ENCODE measurements around the gene SLC8A1. TPM values are rescaled to one million over a fixed set of nuclear protein-coding genes. Genes with fewer than 3 reads are reported as not detected.

Gene SLC8A1
- total RNA-seq, 1 donor from 2014 or later = 2.9 TPM

DNA sequence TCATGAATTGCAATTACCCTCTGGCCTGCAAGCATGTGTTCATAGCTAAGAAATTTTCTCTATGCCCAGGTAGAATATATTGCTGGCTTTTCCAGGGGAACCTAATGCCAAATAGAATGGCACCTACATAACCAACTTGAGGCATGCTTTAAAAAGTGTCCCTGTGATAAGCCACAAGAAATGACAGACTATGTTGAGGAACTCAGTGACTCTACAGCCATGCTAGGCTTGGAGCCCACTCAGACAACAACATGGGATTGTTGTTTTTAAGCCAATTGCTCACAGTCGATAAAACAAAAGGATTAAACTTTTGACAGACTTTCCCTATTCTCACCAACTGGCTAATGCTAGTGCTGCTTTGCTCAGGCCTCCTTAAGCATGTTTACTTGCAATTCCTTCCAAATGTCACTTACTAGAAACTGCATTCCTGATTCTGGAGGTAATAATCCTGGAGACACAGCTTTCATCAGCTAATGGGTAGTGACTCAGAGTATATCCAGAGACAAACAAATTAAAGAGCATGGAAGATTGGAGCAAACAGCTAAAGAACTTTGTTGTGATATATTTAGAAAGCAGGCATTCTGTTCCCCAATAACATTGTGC is 249.0 kb downstream of the SLC8A1 start:
- peaks cover 4% of the 10 kb centered on the region for H3K9me3 Mint-ChIP-seq
- no peak overlapping the region for H3K4me3 Mint-ChIP-seq
- no peak overlapping the region for H3K27ac Mint-ChIP-seq
- intact Hi-C loops (cut with micrococcal nuclease) = no loop called here
- no peaks in the 10 kb centered on the region for H3K27me3 Mint-ChIP-seq (ENCODE audit: insufficient read depth)
- no peaks in the 10 kb centered on the region for H3K4me1 Mint-ChIP-seq (ENCODE audit: low read depth)
- H3K36me3 Mint-ChIP-seq (ENCODE audit: low read depth) = no peaks in the 10 kb centered on the region
- no peak for DNase-seq (ENCODE audit: low spot score)

DNA sequence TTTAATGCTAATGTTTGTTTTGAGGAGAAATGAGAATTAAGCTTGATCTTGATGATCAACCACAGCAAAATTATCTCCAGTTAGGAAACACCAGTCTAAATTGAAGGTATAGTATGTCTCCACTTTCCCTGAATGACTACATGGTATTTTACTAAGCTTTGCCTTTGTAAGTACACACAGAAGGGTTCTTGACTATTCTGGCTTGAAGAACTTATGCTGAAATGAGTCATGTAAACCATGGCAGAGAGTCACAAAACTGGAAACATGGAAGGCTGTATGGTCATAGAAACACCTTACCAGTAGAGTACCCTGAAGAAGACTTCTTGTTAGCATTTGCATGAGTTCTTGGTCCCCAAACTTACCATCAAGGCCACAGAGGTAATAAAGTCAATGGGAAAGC is 250.5 kb downstream of the SLC8A1 start:
- Mint-ChIP-seq H3K27me3 (ENCODE audit: insufficient read depth) (no peaks in the 10 kb centered on the region), H3K36me3 (ENCODE audit: low read depth) (no peaks in the 10 kb centered on the region), H3K4me1 (ENCODE audit: low read depth) (no peaks in the 10 kb centered on the region), H3K27ac (no peak overlapping the region), H3K4me3 (no peak overlapping the region), H3K9me3 (peaks cover 4% of the 10 kb centered on the region)
- DNase-seq (ENCODE audit: low spot score) = no peak
- intact Hi-C loops (cut with micrococcal nuclease) = no loop called here

DNA sequence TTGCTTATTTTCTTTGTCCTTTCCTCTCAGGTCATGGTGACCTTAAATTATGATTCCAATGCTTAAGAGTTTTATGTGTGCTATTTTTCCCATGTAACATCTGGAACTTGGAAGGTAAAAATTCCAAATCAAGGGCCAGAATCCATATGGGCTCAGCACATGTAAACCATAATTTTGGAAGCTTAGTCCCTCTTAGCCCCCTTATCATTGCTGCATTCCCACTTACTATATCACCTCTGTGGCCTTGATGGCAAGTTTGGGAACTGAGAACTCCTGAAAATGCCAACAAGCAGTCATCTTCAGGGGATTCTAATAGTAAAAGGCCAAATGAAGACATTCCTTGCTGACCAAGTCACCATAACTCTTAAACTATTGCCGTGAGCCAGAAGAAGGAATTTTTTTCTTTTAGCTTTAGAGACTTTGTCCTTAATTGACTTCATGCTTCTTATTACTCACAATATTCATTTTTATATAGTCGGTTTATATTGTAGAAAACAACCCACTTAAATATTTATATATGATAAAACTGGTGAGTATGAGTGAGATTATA is 251.4 kb downstream of the SLC8A1 start:
- peaks cover 2% of the 10 kb centered on the region for H3K9me3 Mint-ChIP-seq
- no peaks in the 10 kb centered on the region for H3K27me3 Mint-ChIP-seq (ENCODE audit: insufficient read depth)
- no peaks in the 10 kb centered on the region for H3K4me1 Mint-ChIP-seq (ENCODE audit: low read depth)
- intact Hi-C loops (cut with micrococcal nuclease) = no loop called here
- no peak for DNase-seq (ENCODE audit: low spot score)
- H3K36me3 Mint-ChIP-seq (ENCODE audit: low read depth) = no peaks in the 10 kb centered on the region
- no peak overlapping the region for H3K27ac Mint-ChIP-seq
- H3K4me3 Mint-ChIP-seq = no peak overlapping the region

DNA sequence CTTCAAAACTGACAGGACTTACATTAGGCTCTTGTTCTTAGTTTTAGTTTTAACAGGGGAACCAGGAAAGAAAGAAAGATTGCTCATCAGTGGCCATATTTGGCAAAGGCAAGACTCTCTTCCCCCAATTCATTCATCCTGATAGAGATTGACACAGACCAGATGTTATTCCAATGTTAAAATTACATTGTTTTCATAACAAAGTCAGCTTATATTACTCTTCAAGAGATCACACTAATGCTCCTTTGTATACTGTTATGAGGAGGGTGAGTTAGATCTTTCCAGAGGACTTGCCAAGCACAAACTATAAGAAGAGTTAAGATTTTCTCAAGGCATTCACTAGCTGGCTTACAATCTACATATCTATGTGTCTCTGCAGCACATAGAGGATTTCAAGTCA is 252.1 kb downstream of the SLC8A1 start:
- no peak for DNase-seq (ENCODE audit: low spot score)
- H3K4me3 Mint-ChIP-seq = no peak overlapping the region

DNA sequence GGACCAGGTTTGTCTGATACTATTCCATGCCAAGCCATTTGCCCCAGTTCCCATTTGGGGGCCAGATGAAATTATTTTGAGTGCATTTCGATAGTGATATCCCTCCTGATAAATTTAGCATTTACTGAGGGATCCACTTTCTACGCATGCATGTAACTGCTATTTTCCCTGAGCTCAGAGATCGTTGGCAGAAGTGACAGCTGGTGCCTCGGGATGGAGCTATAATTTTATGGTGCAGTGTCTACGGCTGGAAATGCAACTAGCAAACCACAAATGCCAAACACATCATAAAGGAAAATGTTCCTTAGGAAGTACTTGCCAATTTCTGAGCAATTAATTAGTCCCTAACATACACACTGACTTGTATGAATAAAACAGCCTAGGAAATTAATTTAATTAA is 254.8 kb downstream of the SLC8A1 start:
- Mint-ChIP-seq H3K27me3 (ENCODE audit: insufficient read depth) (no peaks in the 10 kb centered on the region), H3K36me3 (ENCODE audit: low read depth) (no peaks in the 10 kb centered on the region), H3K4me1 (ENCODE audit: low read depth) (no peaks in the 10 kb centered on the region), H3K9me3 (no peaks in the 10 kb centered on the region), H3K27ac (no peak overlapping the region), H3K4me3 (no peak overlapping the region)
- intact Hi-C loops (cut with micrococcal nuclease) = no loop called here
- DNase-seq (ENCODE audit: low spot score) = no peak

More for the DNA sequence above, 252.1 kb downstream of the SLC8A1 start:
- Mint-ChIP-seq H3K27me3 (ENCODE audit: insufficient read depth) (no peaks in the 10 kb centered on the region), H3K36me3 (ENCODE audit: low read depth) (no peaks in the 10 kb centered on the region), H3K4me1 (ENCODE audit: low read depth) (no peaks in the 10 kb centered on the region), H3K27ac (no peak overlapping the region), H3K9me3 (no peaks in the 10 kb centered on the region)
- intact Hi-C loops (cut with micrococcal nuclease) = no loop called here

DNA sequence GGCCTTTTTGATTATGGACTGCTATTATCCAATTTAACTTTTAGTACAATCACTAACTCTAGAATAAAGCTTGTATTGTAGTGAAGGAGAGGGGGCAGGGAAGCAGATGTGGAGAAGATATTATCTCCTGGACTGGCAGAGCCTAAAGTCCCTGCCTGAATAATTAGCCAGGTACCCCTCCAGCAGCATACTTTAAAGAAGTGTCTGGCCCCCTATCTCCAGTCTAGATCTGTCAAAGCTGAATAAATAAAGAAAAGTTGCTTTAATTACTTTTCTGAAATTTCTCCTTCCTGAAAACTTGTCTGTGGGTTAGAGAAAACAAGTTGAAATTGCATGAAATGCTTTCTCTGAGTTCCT is 258.2 kb downstream of the SLC8A1 start:
- no peaks in the 10 kb centered on the region for H3K27me3 Mint-ChIP-seq (ENCODE audit: insufficient read depth)
- DNase-seq (ENCODE audit: low spot score) = no peak
- intact Hi-C loops (cut with micrococcal nuclease) = no loop called here
- H3K9me3 Mint-ChIP-seq = no peaks in the 10 kb centered on the region
- no peaks in the 10 kb centered on the region for H3K4me1 Mint-ChIP-seq (ENCODE audit: low read depth)
- no peaks in the 10 kb centered on the region for H3K36me3 Mint-ChIP-seq (ENCODE audit: low read depth)
- H3K27ac Mint-ChIP-seq = no peak overlapping the region
- no peak overlapping the region for H3K4me3 Mint-ChIP-seq

DNA sequence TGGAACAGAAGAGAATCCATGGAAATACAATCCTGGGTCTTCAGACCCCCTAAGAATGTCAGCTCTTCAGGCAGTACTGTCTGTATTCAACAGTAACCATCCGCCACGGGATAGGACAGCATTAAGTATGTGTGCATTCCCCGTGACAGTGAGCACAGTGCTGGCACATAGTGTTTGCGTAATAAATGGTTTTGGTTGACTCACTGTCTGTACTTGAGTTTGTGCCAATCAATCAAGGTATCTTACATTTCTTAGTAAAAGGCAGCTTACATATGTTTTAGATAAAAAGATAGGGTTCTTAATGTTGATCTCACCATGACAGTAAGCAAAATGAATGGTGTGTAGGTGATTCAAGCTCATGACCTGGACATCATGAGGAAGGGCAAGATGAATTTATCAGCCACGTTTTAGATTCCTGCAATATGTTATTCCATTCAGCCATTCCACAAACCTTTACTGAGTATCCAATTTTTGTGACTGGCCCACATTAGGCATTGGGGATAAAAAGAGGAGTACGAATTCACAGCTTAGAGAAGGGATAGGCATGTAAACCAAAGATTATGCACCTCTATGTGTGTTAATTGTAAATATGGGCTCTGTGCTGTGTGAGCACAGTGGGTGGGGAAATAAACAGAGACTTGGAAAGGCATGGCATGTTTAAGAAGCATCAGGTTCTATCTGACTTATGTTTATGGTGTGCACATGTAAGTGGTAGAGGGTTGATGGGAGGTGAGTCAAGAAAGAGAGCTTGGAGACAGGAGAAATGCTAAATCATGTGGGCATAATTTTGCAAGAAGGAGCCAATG is 258.8 kb downstream of the SLC8A1 start:
- DNase-seq (ENCODE audit: low spot score) = no peak
- Mint-ChIP-seq H3K27ac (no peak overlapping the region), H3K4me1 (ENCODE audit: low read depth) (no peaks in the 10 kb centered on the region), H3K4me3 (no peak overlapping the region), H3K36me3 (ENCODE audit: low read depth) (no peaks in the 10 kb centered on the region), H3K27me3 (ENCODE audit: insufficient read depth) (no peaks in the 10 kb centered on the region), H3K9me3 (no peaks in the 10 kb centered on the region)
- intact Hi-C loops (cut with micrococcal nuclease) = no loop called here

DNA sequence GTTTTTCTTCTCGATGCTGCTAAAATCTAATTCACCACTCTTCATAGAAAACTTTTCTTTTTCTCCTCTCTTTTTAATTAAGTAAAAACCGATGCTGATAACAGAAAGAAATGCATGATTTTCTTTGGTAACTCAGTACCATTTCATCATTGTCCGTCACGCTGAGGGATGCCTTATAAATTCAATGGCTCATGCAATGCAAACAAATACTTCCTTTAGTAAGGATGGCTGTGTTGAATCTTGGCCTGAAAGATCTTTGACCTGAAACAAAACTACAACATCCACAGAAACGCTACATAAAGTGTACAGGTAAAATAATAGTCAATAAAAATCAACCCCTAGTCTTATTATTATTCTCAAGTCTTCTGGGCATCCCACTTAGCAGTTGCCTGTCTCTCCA is 261.4 kb downstream of the SLC8A1 start:
- Mint-ChIP-seq H3K27me3 (ENCODE audit: insufficient read depth) (no peaks in the 10 kb centered on the region), H3K27ac (no peak overlapping the region), H3K4me1 (ENCODE audit: low read depth) (no peaks in the 10 kb centered on the region), H3K4me3 (no peak overlapping the region), H3K36me3 (ENCODE audit: low read depth) (no peaks in the 10 kb centered on the region), H3K9me3 (no peaks in the 10 kb centered on the region)
- intact Hi-C loops (cut with micrococcal nuclease) = no loop called here
- DNase-seq (ENCODE audit: low spot score) = no peak

DNA sequence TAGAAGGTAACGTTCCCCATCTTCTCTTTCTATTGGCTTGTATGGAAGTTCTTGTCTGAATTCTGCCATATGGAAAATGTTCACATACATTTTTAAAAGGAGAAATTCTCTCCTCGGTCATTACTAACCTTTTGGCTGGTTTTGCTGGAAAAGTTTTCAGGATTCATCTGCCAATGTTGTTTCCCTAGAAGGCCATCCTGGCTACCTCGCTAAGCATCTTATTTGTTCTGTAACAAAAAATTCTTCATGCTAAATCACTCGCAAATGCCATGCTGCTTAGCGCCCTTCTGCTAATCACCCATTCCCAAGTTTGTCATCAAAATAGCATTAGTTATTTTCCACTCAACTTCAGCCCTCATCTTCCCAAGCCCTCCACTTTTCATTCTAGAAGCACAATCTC is 262.0 kb downstream of the SLC8A1 start:
- intact Hi-C loops (cut with micrococcal nuclease) = no loop called here
- Mint-ChIP-seq H3K27me3 (ENCODE audit: insufficient read depth) (no peaks in the 10 kb centered on the region), H3K36me3 (ENCODE audit: low read depth) (no peaks in the 10 kb centered on the region), H3K4me3 (no peak overlapping the region), H3K4me1 (ENCODE audit: low read depth) (no peaks in the 10 kb centered on the region), H3K27ac (no peak overlapping the region), H3K9me3 (no peaks in the 10 kb centered on the region)
- DNase-seq (ENCODE audit: low spot score) = no peak

DNA sequence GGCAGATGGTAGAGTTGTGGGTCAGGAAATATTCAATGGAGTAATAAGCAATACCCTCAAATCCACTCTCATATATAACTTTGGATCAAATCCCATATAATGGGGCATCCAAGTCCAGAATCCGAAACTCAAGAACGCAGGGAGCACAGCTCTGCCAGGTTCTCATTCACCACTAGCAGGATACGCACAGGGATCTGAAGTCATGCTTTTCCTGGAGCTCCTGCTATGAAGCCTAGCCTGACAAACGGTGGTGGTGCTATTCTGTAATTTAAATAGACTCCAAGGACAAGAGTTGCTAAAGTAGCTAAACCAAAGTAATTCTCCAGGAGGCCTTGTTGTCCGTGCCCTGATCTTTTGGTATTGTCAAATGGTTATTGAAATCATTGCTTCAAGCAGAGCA is 264.8 kb downstream of the SLC8A1 start:
- Mint-ChIP-seq H3K27me3 (ENCODE audit: insufficient read depth) (no peaks in the 10 kb centered on the region), H3K36me3 (ENCODE audit: low read depth) (no peaks in the 10 kb centered on the region), H3K4me1 (ENCODE audit: low read depth) (no peaks in the 10 kb centered on the region), H3K9me3 (no peaks in the 10 kb centered on the region), H3K4me3 (no peak overlapping the region), H3K27ac (no peak overlapping the region)
- intact Hi-C loops (cut with micrococcal nuclease) = no loop called here
- DNase-seq (ENCODE audit: low spot score) = no peak

DNA sequence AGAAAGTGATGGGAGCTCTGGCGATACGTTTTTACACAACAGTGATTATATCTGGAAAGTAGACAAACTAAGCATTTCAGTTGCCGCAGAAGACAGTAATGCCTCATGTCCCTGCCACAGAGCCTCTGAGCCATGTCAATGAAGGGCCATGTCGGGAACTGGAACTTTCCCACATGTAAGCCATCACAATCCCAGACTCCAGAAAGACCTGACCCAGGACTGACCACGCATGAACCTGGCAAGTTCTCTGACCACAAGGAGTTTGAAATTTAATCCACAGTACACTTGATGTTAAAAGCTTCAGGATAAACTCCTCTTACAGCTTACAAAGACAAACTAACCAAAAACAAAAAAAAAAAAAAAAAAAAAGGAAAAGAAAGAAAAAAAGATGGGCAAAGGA is 267.3 kb downstream of the SLC8A1 start:
- intact Hi-C loops (cut with micrococcal nuclease) = no loop called here
- no peak overlapping the region for H3K4me3 Mint-ChIP-seq
- H3K4me1 Mint-ChIP-seq (ENCODE audit: low read depth) = no peaks in the 10 kb centered on the region
- H3K27ac Mint-ChIP-seq = no peak overlapping the region
- no peaks in the 10 kb centered on the region for H3K9me3 Mint-ChIP-seq
- no peaks in the 10 kb centered on the region for H3K27me3 Mint-ChIP-seq (ENCODE audit: insufficient read depth)
- H3K36me3 Mint-ChIP-seq (ENCODE audit: low read depth) = no peaks in the 10 kb centered on the region
- DNase-seq (ENCODE audit: low spot score) = no peak

DNA sequence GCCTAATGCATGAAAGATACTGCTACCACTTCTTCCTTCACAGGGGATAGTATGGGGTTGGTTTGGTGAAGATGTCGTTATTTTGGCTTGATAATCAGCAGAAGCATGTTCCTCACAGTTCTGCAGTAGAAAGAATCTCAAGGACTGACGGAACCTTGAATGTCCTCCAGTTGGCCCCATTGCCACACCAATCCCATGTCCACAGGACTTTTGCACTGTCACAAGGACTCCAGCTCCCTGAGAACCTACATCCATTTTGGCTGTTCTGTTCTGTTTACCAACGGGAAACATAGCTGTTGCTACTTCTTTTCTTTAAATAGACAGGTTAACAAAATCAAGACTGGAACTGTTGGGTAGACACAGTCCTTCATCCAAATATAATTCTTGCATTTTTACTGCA is 270.0 kb downstream of the SLC8A1 start:
- Mint-ChIP-seq H3K9me3 (no peaks in the 10 kb centered on the region), H3K27me3 (ENCODE audit: insufficient read depth) (no peaks in the 10 kb centered on the region), H3K27ac (no peak overlapping the region), H3K36me3 (ENCODE audit: low read depth) (no peaks in the 10 kb centered on the region), H3K4me1 (ENCODE audit: low read depth) (peaks cover 11% of the 10 kb centered on the region), H3K4me3 (no peak overlapping the region)
- no peak for DNase-seq (ENCODE audit: low spot score)
- intact Hi-C loops (cut with micrococcal nuclease) = no loop called here

DNA sequence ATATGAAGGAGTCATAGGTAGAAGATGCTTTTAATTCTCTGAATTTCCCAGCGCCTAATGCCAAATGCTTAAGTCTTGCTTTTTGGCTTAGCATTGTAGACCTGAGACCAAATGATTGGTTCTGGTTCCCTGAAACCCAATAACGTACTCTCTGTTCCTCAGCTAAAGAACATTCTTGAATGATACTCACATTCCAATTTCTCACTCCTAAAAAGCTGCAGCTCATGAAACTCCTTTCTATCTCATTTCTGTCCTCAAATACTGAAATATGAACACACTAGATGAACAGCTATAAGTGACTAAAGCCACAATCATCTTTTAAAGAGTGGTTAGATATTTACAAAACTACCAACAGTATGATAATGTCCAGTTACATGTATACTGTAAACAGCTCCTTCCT is 272.1 kb downstream of the SLC8A1 start:
- peaks cover 11% of the 10 kb centered on the region for H3K4me1 Mint-ChIP-seq (ENCODE audit: low read depth)
- H3K27ac Mint-ChIP-seq = no peak overlapping the region
- no peaks in the 10 kb centered on the region for H3K36me3 Mint-ChIP-seq (ENCODE audit: low read depth)
- intact Hi-C loops (cut with micrococcal nuclease) = no loop called here
- H3K27me3 Mint-ChIP-seq (ENCODE audit: insufficient read depth) = no peaks in the 10 kb centered on the region
- no peak overlapping the region for H3K4me3 Mint-ChIP-seq
- no peaks in the 10 kb centered on the region for H3K9me3 Mint-ChIP-seq
- DNase-seq (ENCODE audit: low spot score) = no peak

Measured in activated T-helper 1 cell treated with anti-CD3 and anti-CD28 coated beads, Interleukin-12 subunit alpha, Interleukin-12 subunit beta, Interleukin-2, Interleukin-4 antibody, amounts not matched to agents 30 ng/mL and 10 ng/mL and 1 ng/mL, durations not matched to agents 14 hours and 24 hours and 36 hours (primary cell).